Colon (tissue), 2 donors: ENCODE measurements around the gene SIN3B.
"Not testable (repeated sequence)": the region's sequence is repeated elsewhere in the genome, so short reads cannot be mapped to it uniquely, and the experiment has no call there.

Source experiments
- FAIRE-seq: peaks from 2 replicates; lab custom pipeline; 2012; peaks lifted over from hg19 to GRCh38; lab: Jason Lieb, UNC
- donor health status: control.
- donor health status: control.

SIN3B gene

GRCh38 chr19:16829010-16829821 lies at the start of gene SIN3B:
Gene SIN3B (plus strand): TSS chr19:16829398. CDS start chr19:16829421, 23 bp downstream.
- no peak for FAIRE-seq

- FAIRE-seq = no peak
Observed at GRCh38 chr19:16779539-16780163, 49.5 kb upstream of the SIN3B start.

- FAIRE-seq = no peak
Observed at GRCh38 chr19:16782719-16783118, 46.5 kb upstream of the SIN3B start.

- FAIRE-seq = no peak
Observed at GRCh38 chr19:16788479-16788878, 40.7 kb upstream of the SIN3B start.

GRCh38 chr19:16789238-16789637 lies 40.0 kb upstream of the SIN3B start:
- FAIRE-seq = no peak

- no peak for FAIRE-seq
Observed at GRCh38 chr19:16790051-16790450, 39.1 kb upstream of the SIN3B start.

- FAIRE-seq = no peak
Observed at GRCh38 chr19:16791942-16792341, 37.3 kb upstream of the SIN3B start.

- no peak for FAIRE-seq
Observed at GRCh38 chr19:16794456-16795441, 34.4 kb upstream of the SIN3B start.

- FAIRE-seq = no peak
Observed at GRCh38 chr19:16795731-16796130, 33.5 kb upstream of the SIN3B start.

GRCh38 chr19:16797876-16798275 lies 31.3 kb upstream of the SIN3B start:
- FAIRE-seq = no peak

GRCh38 chr19:16798326-16798725 lies 30.9 kb upstream of the SIN3B start:
- not testable (repeated sequence) for FAIRE-seq

- no peak for FAIRE-seq
Observed at GRCh38 chr19:16799740-16800139, 29.5 kb upstream of the SIN3B start.

GRCh38 chr19:16801600-16802013 lies 27.6 kb upstream of the SIN3B start:
- FAIRE-seq = no peak

- no peak for FAIRE-seq
Observed at GRCh38 chr19:16804176-16804575, 25.0 kb upstream of the SIN3B start.

- FAIRE-seq = no peak
Observed at GRCh38 chr19:16807549-16808284, 21.5 kb upstream of the SIN3B start.

- no peak for FAIRE-seq
Observed at GRCh38 chr19:16814526-16815100, 14.6 kb upstream of the SIN3B start.

GRCh38 chr19:16820056-16820455 lies 9.1 kb upstream of the SIN3B start:
- no peak for FAIRE-seq

- no peak for FAIRE-seq
Observed at GRCh38 chr19:16821081-16821480, 8.1 kb upstream of the SIN3B start.

GRCh38 chr19:16822648-16823047 lies 6.5 kb upstream of the SIN3B start:
- no peak for FAIRE-seq

GRCh38 chr19:16824658-16825311 lies 4.4 kb upstream of the SIN3B start:
- no peak for FAIRE-seq
